CD14-positive monocyte (primary cell): ENCODE data around the gene ALAS1. TPM values are rescaled to one million over a fixed set of nuclear protein-coding genes. Genes with fewer than 3 reads are reported as not detected.

Source experiments
- DNase-seq, 3 donors: peaks; one replicate each; pipeline ENCODE4 v3.0.0-alpha.2; 2011 to 2022
- H2AFZ ChIP-seq: 2 replicates; pipeline ENCODE4 v1.6.0; 2012; ENCODE audit warnings: mild to moderate bottlenecking, low read depth, low read length, inconsistent platforms; ENCODE audit not compliant: insufficient read depth, poor library complexity, severe bottlenecking
- H3K27ac ChIP-seq, 2 donors: 1 replicate in 1 of 2; 2 replicates in 1 of 2; pipeline ENCODE4 v1.5.1; 2012 to 2013; ENCODE audit warnings: low read length in 2 of 2, control low read depth in 1 of 2, inconsistent platforms in 1 of 2, low read depth in 1 of 2, mild to moderate bottlenecking in 1 of 2
- H3K27me3 ChIP-seq, 2 donors: one replicate each; pipeline versions ENCODE4 v1.6.0 to v1.6.1; 2011 to 2013; ENCODE audit warnings: low read length in 2 of 2; ENCODE audit not compliant: control insufficient read depth in 2 of 2, insufficient read depth in 2 of 2
- H3K36me3 ChIP-seq, 2 donors: replicated peaks in 1 of 2; 1 replicate in 1 of 2; 2 replicates in 1 of 2; pipeline versions ENCODE4 v1.5.1 to v1.6.1; 2012 to 2013; ENCODE audit warnings: low read length in 2 of 2, control low read depth in 1 of 2, inconsistent platforms in 1 of 2, mild to moderate bottlenecking in 1 of 2; ENCODE audit not compliant: insufficient read depth in 2 of 2, control insufficient read depth in 1 of 2
- H3K4me1 ChIP-seq, 2 donors: 1 replicate in 1 of 2; 2 replicates in 1 of 2; pipeline versions ENCODE4 v1.5.1 to v1.6.1; 2012 to 2013; ENCODE audit warnings: low read length in 2 of 2, control low read depth in 1 of 2, inconsistent platforms in 1 of 2, mild to moderate bottlenecking in 1 of 2, moderate library complexity in 1 of 2; ENCODE audit not compliant: insufficient read depth in 2 of 2, control insufficient read depth in 1 of 2
- H3K4me2 ChIP-seq: replicated peaks from 2 replicates; pipeline ENCODE3; 2012; ENCODE audit warnings: low read length, moderate library complexity, mild to moderate bottlenecking; ENCODE audit not compliant: poor library complexity, severe bottlenecking; ENCODE audit errors: extremely low read depth
- H3K4me3 ChIP-seq, 3 experiments: fragments of 200-600 bp in 1 of 3; sonication (generic) in 1 of 3; replicated peaks in 1 of 3; 1 replicate in 2 of 3; 2 replicates in 1 of 3; pipeline ENCODE4 v1.5.1; 2011 to 2013; ENCODE audit warnings: low read length in 3 of 3, mild to moderate bottlenecking in 3 of 3, control low read depth in 2 of 3, low read depth in 2 of 3, inconsistent platforms in 1 of 3, moderate library complexity in 1 of 3
- H3K79me2 ChIP-seq: 2 replicates; pipeline ENCODE4 v1.6.0; 2012; ENCODE audit warnings: mild to moderate bottlenecking, control low read depth, inconsistent platforms, low read length, moderate library complexity; ENCODE audit not compliant: insufficient read depth
- H3K9ac ChIP-seq: 2 replicates; pipeline ENCODE4 v1.6.0; 2017; ENCODE audit warnings: low read length, mild to moderate bottlenecking; ENCODE audit not compliant: insufficient read depth, poor library complexity, severe bottlenecking
- H3K9me3 ChIP-seq, 2 donors: replicated peaks in 1 of 2; 1 replicate in 1 of 2; 2 replicates in 1 of 2; pipeline versions ENCODE4 v1.5.1 to v1.6.1; 2012 to 2013; ENCODE audit warnings: low read length in 2 of 2, control low read depth in 1 of 2; ENCODE audit not compliant: control insufficient read depth in 1 of 2, insufficient read depth in 1 of 2
- H4K20me1 ChIP-seq: 2 replicates; pipeline ENCODE4 v1.6.0; 2012; ENCODE audit warnings: mild to moderate bottlenecking, low read length, control low read depth, moderate library complexity; ENCODE audit not compliant: insufficient read depth
- H3K27ac Mint-ChIP-seq, 7 donors: one replicate each; pipeline ENCODE4 v1.8.0; 2020; ENCODE audit warnings: mild to moderate bottlenecking in 7 of 7, mixed read lengths in 7 of 7, moderate library complexity in 6 of 7, inconsistent platforms in 2 of 7
- H3K27me3 Mint-ChIP-seq, 3 donors: one replicate each; pipeline ENCODE4 v1.8.0; 2021 to 2022; ENCODE audit warnings: low read depth in 3 of 3, mild to moderate bottlenecking in 3 of 3, mixed read lengths in 3 of 3, moderate library complexity in 3 of 3, inconsistent platforms in 1 of 3
- H3K36me3 Mint-ChIP-seq, 2 donors: one replicate each; pipeline ENCODE4 v1.8.0; 2020; ENCODE audit warnings: mixed read lengths in 2 of 2, inconsistent platforms in 1 of 2, mild to moderate bottlenecking in 1 of 2
- H3K4me1 Mint-ChIP-seq: one replicate; pipeline ENCODE4 v1.8.0; 2020; ENCODE audit warnings: mild to moderate bottlenecking, mixed read lengths
- H3K4me3 Mint-ChIP-seq, 2 donors: one replicate each; pipeline ENCODE4 v1.8.0; 2020; ENCODE audit warnings: mild to moderate bottlenecking in 2 of 2, mixed read lengths in 2 of 2, moderate library complexity in 1 of 2
- H3K9me3 Mint-ChIP-seq, 7 donors: one replicate each; pipeline ENCODE4 v1.8.0; 2020 to 2022; ENCODE audit warnings: mixed read lengths in 7 of 7, mild to moderate bottlenecking in 6 of 7, moderate library complexity in 6 of 7, inconsistent platforms in 2 of 7
- CTCF ChIP-seq: fragments of 200-600 bp; IDR thresholded peaks from one replicate; pipeline ENCODE4 v1.8.0; 2022; ENCODE audit warnings: antibody characterized with exemption, mild to moderate bottlenecking
- WGBS: methylation state at CpG from one replicate; pipeline ENCODE4 v1.1.5; 2013; ENCODE audit warnings: missing lambda C conversion rate; ENCODE audit not compliant: insufficient coverage; 5-methylcytosine and 5-hydroxymethylcytosine counted together
- intact Hi-C, 2 donors: fragments of 100-400 bp; cut with micrococcal nuclease; formaldehyde crosslinking; loops; one replicate each; pipeline versions ENCODE4 v1.15.0 to v1.15.1; 2023
- polyA plus RNA-seq, 3 donors: library from polyadenylated mRNA; depleted of rRNA in 1 of 3; unstranded in 2 of 3; stranded (reverse) in 1 of 3; fragments of 300-500 nt in 2 of 3; fragments of >200 nt in 1 of 3; fragmentation: Illumina TruSeq in 2 of 3; gene quantifications; 1 replicate in 2 of 3; 2 replicates in 1 of 3; pipeline ENCODE4 v1.2.3, GENCODE V29; 2012 to 2021

Gene ALAS1
- polyA plus RNA-seq, 3 donors, result 20.9 to 84.7 (median 38.7) TPM

- peaks cover 29 to 34% of the 10 kb centered on the region in 2 donors for H3K4me1 ChIP-seq
- TF ChIP-seq CTCF, result no peak
- H3K27ac ChIP-seq, result no peak overlapping the region
- Mint-ChIP-seq H3K27me3 (peaks cover 1 to 6% (median 4%) of the 10 kb centered on the region in 3 donors), H3K9me3 (peaks cover 0 to 5% (median 0%) of the 10 kb centered on the region in 7 donors), H3K36me3 (peaks cover 3 to 7% of the 10 kb centered on the region in 2 donors), H3K4me1 (peaks cover 36% of the 10 kb centered on the region), H3K4me3 (no peak overlapping the region), H3K27ac (peak overlapping the region in 4 of 7 donors; percentile 9 to 80 (median 52))
- H3K9ac ChIP-seq, result no peak overlapping the region
- DNase-seq, result no peak
- H3K79me2 ChIP-seq, result no peaks in the 10 kb centered on the region
- no peaks in the 10 kb centered on the region for H3K27me3 ChIP-seq
- H4K20me1 ChIP-seq, result no peaks in the 10 kb centered on the region
- WGBS, result 91% methylated on average over 1 of the region's 1 CpG
- H3K4me3 ChIP-seq, result no peak overlapping the region
- H3K36me3 ChIP-seq, result no peaks in the 10 kb centered on the region
- intact Hi-C loops, result no loop called here
- H3K9me3 ChIP-seq, result no peaks in the 10 kb centered on the region
- H3K4me2 ChIP-seq, result no peak overlapping the region
- H2AFZ ChIP-seq, result no peak overlapping the region
Observed at GRCh38 chr3:52178537-52178936, 19.4 kb upstream of the ALAS1 start.

GRCh38 chr3:52181543-52181942 lies 16.4 kb upstream of the ALAS1 start:
- intact Hi-C loops, result no loop called here
- H2AFZ ChIP-seq, result no peak overlapping the region
- Mint-ChIP-seq H3K36me3 (peaks cover 0 to 3% of the 10 kb centered on the region in 2 donors), H3K4me1 (peaks cover 37% of the 10 kb centered on the region), H3K9me3 (peaks cover 0 to 5% (median 0%) of the 10 kb centered on the region in 7 donors), H3K27ac (no peak overlapping the region), H3K4me3 (no peak overlapping the region), H3K27me3 (peaks cover 1 to 4% (median 2%) of the 10 kb centered on the region in 3 donors)
- H3K4me3 ChIP-seq, result no peak overlapping the region
- no peak overlapping the region for H3K4me2 ChIP-seq
- no peaks in the 10 kb centered on the region for H3K9me3 ChIP-seq
- no peaks in the 10 kb centered on the region for H4K20me1 ChIP-seq
- WGBS, result 82% methylated on average over 3 of the region's 4 CpGs
- DNase-seq, result no peak
- no peaks in the 10 kb centered on the region for H3K36me3 ChIP-seq
- no peak for TF ChIP-seq CTCF
- no peak overlapping the region for H3K9ac ChIP-seq
- H3K27ac ChIP-seq, result no peak overlapping the region
- H3K79me2 ChIP-seq, result peaks cover 6% of the 10 kb centered on the region
- no peaks in the 10 kb centered on the region for H3K27me3 ChIP-seq
- peaks cover 24 to 26% of the 10 kb centered on the region in 2 donors for H3K4me1 ChIP-seq
